Measurements from ENCODE around the gene FAS.

Gene FAS

GRCh38 chr10:89042562-89042961, 52.0 kb downstream of the FAS start:
- DNase-seq = no peak

DNA sequence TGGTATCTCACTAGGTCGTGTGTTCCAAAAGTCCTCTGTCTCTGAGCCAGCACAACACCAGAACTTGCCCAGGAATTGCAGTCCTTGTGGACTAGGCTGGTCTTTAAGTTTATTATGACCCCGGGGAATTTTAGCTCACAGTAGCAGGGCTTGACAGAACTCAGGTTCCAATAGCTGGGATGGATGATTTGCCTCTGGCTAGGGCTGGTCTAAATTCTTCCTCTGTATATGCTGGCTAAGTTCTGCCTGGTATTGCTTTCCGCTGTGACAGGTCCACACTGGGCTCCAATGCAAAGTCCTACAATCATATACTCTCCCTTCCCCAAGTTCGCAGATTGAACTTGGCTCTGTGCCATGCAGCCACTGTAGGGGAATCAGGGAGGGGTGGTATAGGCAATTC, 52.5 kb downstream of the FAS start:
- DNase-seq = no peak

DNA sequence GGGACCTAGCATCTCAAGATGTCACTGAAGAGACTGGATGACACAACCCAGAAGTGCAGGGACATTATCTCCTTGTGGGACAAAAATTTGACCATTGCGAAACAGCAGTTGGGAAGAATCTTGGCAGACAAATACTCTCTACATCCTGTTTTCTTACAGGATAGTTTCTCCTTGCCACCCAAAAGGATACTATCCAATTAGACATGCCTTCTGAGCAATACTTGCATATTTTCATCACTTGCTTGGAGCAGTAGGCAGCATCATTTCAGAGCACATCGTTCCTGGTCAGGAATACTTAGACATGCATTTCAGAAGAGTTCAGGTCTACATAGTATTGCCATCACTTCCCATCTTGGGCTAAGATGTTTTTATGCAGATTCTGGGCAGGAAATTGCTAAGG, 56.8 kb downstream of the FAS start:
- DNase-seq = no peak

GRCh38 chr10:89051593-89051992, 61.0 kb downstream of the FAS start:
- no peak for DNase-seq

DNA sequence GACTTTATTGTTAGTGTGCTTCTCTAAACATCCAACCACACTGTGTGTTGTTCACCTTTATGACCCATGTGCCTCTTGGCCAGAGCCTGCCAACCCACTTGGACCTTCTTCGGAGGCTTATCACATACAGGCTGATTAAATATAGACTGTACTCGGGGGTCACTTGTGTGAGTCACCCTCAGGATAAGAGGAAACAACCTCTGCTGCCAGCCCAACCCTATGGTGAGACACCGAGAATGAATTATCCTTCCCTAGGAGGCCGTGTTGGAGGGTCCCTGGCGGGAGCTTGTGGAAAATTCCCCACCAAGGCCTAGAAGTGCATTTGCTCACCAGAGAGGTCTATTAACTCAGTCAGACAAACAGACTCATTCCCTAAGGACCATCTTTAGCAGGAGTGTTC, 63.0 kb downstream of the FAS start:
- no peak for DNase-seq

DNA sequence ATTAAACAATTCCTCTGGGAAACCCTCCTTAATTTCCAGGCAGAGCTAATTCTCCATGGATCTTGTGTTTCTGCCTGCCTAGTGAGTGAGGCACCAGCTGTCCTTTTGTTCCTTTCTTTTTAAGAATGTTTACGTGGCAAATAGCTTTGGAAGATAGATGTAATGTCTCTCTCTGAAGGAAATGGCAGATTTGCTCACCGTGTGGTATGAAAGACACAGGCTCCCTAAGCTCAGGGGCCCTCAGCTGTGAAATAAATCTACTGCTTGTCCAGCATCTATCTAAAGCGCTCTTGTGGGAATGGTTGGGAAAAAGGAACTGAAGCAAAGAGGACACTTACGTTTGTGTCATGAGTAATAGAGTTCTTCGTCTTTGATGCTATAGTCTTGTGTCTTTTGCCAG, 64.6 kb downstream of the FAS start:
- DNase-seq = no peak

GRCh38 chr10:89062861-89063260, 72.3 kb downstream of the FAS start:
- no peak for DNase-seq

DNA sequence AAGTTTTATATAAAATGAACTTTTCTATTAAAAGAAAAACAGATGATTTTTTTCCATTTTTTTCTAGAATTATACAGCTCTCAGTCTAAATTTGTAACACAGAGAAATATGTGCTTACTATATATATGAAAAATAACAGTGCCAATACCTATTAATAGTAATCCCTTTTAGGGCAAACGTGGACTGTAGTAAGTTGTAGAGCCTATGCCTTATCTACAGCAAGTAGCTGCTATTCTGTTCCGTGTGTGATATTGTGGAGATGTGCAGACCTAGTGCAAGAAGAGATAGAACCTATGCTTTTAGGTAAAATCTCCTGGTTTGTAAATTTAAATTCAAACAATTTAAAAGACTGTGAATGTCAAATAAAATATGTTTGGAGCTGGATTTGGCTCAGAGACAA, 72.9 kb downstream of the FAS start:
- DNase-seq = no peak

DNA sequence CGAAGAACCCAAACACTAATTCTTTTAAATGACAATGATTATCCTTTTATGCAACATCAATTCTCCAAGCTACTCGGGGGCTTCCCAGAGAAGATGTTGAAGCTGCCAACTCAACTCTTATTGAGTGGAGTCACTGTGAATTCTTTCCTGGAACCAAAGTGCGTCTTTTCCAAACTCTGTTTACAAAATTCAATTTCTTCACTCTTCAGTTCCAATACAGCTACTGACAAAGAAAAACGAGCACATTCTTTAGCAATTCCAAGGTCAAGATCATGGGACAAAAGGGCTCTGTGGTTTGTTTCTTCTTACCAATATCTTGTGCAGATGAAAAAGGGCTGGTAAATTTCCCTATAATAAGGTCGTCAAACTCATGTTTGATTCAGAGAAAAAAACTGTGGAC, 74.2 kb downstream of the FAS start:
- DNase-seq = no peak
